T-helper 17 cell (primary cell): Measurements from ENCODE around the gene CREBBP. TPM values are rescaled to one million over a fixed set of nuclear protein-coding genes. Genes with fewer than 3 reads are reported as not detected.

Source experiments
- ATAC-seq: fragments of 150-1000 bp; cut with Tn5 transposase; 2 replicates; pipeline ENCODE4 v1.10.0; 2021; ENCODE audit warnings: mild to moderate bottlenecking, moderate library complexity
- DNase-seq, 3 donors: peaks; one replicate each; pipeline versions ENCODE4 v3.0.0 to v3.0.0-alpha.2; 2020 to 2021
- H3K9me3 ChIP-seq: one replicate; pipeline ENCODE4 v1.7.0; 2013; ENCODE audit warnings: low read length, mild to moderate bottlenecking; ENCODE audit not compliant: control insufficient read depth, poor library complexity, severe bottlenecking
- H3K27ac Mint-ChIP-seq: one replicate; pipeline ENCODE4 v1.8.0; 2022; ENCODE audit warnings: mild to moderate bottlenecking, moderate library complexity, mixed read lengths
- H3K27me3 Mint-ChIP-seq: one replicate; pipeline ENCODE4 v1.8.0; 2022; ENCODE audit warnings: mixed read lengths
- H3K36me3 Mint-ChIP-seq: one replicate; pipeline ENCODE4 v1.8.0; 2022; ENCODE audit warnings: low read depth, mixed read lengths
- H3K4me1 Mint-ChIP-seq: one replicate; pipeline ENCODE4 v1.8.0; 2022; ENCODE audit warnings: mild to moderate bottlenecking, mixed read lengths
- H3K4me3 Mint-ChIP-seq: one replicate; pipeline ENCODE4 v1.8.0; 2022; ENCODE audit warnings: mild to moderate bottlenecking, moderate library complexity, mixed read lengths
- total RNA-seq, 4 donors: library from RNA in 2 of 4; stranded (reverse) in 2 of 4; gene quantifications; one replicate each; pipeline ENCODE4 v1.2.3 and lab custom pipeline; 2022 to 2026

The CREBBP gene
- total RNA-seq, 2 donors from 2014 or later, result 158 to 173 TPM

DNA sequence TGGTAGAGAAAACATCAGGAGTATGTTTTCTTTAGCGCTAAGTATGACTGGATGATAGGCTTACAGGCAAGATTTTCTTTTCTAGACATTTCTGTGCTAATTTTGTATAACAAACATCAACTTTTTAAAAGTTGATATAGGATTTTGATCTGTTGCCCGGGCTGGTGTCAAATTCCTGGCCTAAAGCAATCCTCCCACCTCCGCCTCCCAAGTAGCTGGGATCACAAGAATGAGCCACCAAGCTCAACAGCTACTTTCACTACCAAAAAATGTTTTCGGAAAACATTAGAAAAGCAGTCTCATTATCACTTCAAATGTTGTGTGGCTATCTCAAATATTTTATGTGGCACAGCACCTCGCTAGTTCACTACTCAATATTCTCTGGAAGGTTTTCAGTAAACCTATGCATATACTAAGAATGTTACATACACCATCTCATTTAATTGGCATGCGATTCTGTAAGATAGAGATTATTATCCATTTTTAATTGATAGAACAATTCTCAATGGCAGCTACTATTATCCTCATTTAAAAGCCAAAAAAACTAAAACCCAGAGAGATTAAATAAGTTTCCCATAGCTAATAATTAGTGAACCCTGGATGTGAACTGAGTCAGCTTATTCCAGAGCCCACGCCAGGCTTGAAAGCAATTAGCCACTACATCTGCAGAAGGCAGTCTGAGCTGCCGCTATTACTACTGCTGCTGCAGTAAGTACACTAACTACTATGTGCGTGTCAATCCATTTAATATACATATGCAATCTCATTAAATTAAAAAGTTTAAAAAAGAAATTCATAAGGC lies 41.7 kb downstream of the CREBBP start:
- DNase-seq (no peak), ATAC-seq (no peak)
- no peaks in the 10 kb centered on the region for H3K27me3 Mint-ChIP-seq
- H3K4me3 Mint-ChIP-seq, result no peak overlapping the region
- no peaks in the 10 kb centered on the region for H3K9me3 ChIP-seq
- H3K4me1 Mint-ChIP-seq, result peaks cover 26% of the 10 kb centered on the region
- peak overlapping the region; percentile 1 for H3K27ac Mint-ChIP-seq
- no peaks in the 10 kb centered on the region for H3K36me3 Mint-ChIP-seq

DNA sequence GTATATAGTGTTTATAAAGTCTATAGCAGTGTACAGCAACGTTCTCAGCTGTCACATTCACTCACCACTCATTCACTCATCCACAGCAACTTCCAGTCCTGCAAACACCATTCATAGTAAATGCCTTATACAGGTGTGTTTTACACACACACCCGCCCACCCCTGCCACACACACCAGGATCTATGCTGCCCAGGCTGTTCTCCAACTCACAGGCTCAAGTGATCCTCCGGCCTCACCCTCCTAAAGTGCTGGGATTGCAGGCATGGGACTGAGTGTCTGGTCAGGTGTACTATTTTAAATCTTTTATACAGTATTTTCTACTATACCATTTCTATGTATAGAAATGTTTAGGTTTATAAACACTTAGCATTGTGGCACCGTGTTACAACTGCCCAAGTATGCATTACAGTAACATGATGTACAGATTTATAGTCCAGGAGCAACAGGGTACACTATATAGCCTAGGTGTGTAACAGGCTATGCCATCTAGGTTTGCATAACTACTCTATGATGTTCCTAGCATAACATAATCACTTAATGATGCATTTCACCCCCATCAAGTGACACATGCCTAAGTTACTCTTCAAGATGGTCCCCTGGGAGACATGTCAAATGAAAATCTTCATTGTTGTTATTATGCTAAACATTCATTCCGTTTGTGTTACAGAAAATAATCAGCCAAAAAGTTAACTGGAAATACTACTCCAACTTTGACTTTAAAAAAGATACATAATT lies 42.5 kb downstream of the CREBBP start:
- peaks cover 3% of the 10 kb centered on the region for H3K36me3 Mint-ChIP-seq
- ATAC-seq (no peak), DNase-seq (no peak)
- H3K9me3 ChIP-seq, result no peaks in the 10 kb centered on the region
- H3K27ac Mint-ChIP-seq, result no peak overlapping the region
- peaks cover 28% of the 10 kb centered on the region for H3K4me1 Mint-ChIP-seq
- H3K27me3 Mint-ChIP-seq, result no peaks in the 10 kb centered on the region
- H3K4me3 Mint-ChIP-seq, result no peak overlapping the region

DNA sequence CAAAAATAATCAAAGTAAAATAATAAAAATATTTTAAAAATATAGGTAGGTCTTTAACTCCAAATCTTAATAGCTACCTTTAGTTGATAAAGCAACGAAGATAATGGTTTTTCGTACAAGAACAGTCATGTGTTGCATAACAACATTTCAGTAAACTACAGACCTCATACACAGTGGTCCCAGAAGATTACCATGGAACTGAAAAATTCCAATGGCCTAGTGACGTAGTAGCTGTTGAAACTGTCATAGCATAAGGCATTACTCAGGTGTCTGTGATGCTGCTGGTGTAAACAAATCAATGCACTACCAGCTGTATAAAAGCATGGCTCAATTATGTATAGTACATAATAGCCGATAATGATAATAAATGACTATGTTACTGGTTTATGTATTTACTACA lies 43.9 kb downstream of the CREBBP start:
- peaks cover 3% of the 10 kb centered on the region for H3K9me3 ChIP-seq
- Mint-ChIP-seq H3K4me1 (peaks cover 25% of the 10 kb centered on the region), H3K27me3 (no peaks in the 10 kb centered on the region), H3K36me3 (peaks cover 3% of the 10 kb centered on the region), H3K4me3 (no peak overlapping the region), H3K27ac (no peak overlapping the region)
- DNase-seq, result no peak
- ATAC-seq, result no peak

DNA sequence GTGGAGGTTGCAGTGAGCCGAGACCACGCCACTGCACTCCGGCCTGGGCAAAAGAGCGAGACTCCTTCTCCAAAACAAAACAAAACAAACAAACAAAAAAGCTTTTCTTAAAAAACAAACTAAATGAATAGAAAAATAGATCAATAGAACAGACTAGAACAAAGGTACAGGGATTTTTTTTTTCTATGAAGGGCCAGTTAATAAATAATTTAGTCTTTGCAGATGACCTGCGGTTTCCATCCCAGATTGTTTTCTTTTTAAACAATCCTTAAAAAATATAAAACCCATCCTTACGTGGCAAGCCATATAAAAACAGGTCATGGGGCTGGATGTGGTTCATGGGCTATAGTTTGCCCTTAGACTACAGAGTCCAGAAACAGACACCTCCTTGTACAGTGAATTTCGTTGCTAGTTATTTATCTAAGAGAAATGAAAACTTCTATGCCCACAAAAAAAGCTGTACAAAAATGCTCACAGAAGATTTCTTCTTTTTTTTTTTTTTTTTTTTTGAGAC lies 45.4 kb downstream of the CREBBP start:
- H3K9me3 ChIP-seq, result peaks cover 3% of the 10 kb centered on the region
- H3K27ac Mint-ChIP-seq, result no peak overlapping the region
- H3K27me3 Mint-ChIP-seq, result no peaks in the 10 kb centered on the region
- DNase-seq (no peak), ATAC-seq (no peak)
- peaks cover 3% of the 10 kb centered on the region for H3K36me3 Mint-ChIP-seq
- H3K4me3 Mint-ChIP-seq, result no peak overlapping the region
- peaks cover 20% of the 10 kb centered on the region for H3K4me1 Mint-ChIP-seq

DNA sequence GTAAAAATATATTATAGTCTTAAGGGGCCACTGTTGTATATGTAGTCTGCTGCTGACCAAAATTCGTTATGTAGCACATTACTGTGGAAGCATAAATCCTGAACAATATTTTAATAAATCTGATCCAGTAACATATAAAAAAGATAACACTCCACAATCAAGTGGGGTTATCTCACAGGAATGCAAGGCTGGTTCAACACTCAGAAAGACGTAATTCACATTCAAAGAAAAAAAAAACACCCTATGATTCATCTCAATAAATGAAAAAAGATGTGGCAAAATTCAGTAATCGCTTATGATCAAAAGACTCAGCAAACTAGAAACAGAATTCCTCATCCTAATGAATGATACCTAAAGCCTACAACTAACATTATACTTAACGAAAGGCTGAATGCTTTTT lies 47.8 kb downstream of the CREBBP start:
- Mint-ChIP-seq H3K27me3 (no peaks in the 10 kb centered on the region), H3K4me1 (peaks cover 26% of the 10 kb centered on the region), H3K36me3 (peaks cover 6% of the 10 kb centered on the region), H3K4me3 (no peak overlapping the region), H3K27ac (no peak overlapping the region)
- no peak for ATAC-seq
- DNase-seq, result no peak
- peaks cover 3% of the 10 kb centered on the region for H3K9me3 ChIP-seq

DNA sequence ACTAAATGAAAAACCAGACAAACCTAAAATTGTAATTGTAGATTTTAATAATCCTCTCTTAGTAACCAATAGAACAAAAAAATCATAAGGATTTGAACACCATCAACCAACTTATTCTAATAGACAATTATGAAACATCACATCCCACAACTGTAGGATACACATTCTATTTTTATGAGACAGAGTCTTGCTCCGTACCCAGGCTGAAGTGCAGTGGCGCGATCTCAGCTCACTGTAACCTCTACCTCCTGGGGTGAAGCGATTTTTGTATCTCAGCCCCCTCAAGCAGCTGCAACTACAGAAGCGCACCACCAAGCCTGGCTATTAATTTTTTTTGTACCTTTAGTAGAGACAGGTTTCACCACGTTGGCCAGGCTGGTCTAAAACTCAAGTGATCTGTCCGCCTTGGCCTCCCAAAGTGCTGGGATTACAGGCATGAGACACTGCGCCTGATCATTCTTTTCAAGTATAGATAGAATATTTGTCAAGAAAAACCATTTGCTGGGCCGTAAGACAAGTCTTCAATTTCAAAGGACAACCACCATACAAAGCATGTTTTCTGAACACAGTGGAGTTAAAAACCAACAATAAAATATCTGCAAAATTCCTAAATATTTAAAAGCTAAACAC lies 49.8 kb downstream of the CREBBP start:
- no peak for ATAC-seq
- H3K4me3 Mint-ChIP-seq, result no peak overlapping the region
- peaks cover 6% of the 10 kb centered on the region for H3K36me3 Mint-ChIP-seq
- no peak for DNase-seq
- peaks cover 37% of the 10 kb centered on the region for H3K4me1 Mint-ChIP-seq
- H3K27me3 Mint-ChIP-seq, result no peaks in the 10 kb centered on the region
- H3K27ac Mint-ChIP-seq, result no peak overlapping the region
- peaks cover 3% of the 10 kb centered on the region for H3K9me3 ChIP-seq

DNA sequence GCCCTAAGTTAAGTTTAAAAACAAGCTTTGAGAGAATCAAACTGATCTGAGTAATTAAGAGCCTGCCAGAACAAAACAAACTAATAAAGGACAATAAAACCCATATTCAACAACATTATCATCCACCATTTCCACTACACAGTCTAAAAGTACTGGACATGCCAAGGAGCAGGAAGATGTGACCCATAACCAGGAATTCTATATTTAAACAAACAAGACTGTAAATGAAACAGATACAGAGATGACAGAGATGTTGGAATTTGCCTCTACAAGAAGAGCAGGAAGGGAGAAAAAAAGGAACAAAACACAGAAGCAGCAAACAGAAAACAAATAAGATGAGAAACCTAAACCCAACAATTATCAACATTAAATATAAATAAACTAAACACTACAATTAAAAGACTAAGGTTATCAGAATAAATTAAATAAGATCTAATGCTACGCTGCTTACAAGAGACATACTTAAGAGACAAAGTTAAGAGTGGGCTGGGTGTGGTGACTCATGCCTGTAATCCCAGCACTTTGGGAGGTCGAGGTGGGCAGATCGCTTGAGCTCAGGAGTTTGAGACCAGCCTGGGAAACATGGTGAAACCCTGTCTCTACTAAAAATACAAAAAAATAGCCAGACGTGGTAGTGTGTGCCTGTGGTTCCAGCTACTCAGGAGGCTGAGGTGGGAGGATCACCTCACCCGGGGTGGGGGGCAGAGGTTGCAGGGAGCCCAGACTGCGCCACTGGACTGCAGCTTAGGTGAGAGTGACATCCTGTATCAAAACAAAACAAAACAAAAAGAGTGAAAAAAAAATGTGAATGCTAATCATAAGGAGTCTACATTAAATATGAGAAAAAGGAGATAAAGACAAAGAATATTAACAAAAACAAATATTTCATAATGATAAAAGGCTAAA lies 50.6 kb downstream of the CREBBP start:
- ATAC-seq (no peak), DNase-seq (no peak)
- Mint-ChIP-seq H3K36me3 (peaks cover 6% of the 10 kb centered on the region), H3K4me1 (peaks cover 44% of the 10 kb centered on the region), H3K4me3 (no peak overlapping the region), H3K27me3 (no peaks in the 10 kb centered on the region), H3K27ac (peak overlapping the region; percentile 43)
- peaks cover 3% of the 10 kb centered on the region for H3K9me3 ChIP-seq

DNA sequence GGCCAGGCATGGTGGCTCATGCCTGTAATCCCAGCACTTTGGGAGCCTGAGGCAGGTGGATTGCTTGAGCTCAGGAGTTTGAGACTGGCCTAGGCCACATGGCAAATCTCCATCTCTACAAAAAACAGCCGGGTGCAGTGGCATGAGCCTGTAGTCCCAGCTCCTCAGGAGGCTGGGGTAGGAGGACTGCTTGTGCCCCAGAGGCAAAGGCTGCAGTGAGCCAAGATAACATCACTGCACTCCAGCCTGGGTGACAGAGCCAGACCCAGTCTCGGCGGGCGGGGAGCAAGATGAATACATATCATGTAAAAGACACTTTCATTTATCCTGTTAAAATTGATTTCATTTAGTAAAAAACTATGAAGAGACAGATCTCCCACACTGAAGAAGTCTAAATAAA lies 54.6 kb downstream of the CREBBP start:
- Mint-ChIP-seq H3K36me3 (peaks cover 5% of the 10 kb centered on the region), H3K4me3 (no peak overlapping the region), H3K4me1 (peaks cover 70% of the 10 kb centered on the region), H3K27ac (peak overlapping the region; percentile 66), H3K27me3 (no peaks in the 10 kb centered on the region)
- H3K9me3 ChIP-seq, result no peaks in the 10 kb centered on the region
- DNase-seq (no peak), ATAC-seq (no peak)

DNA sequence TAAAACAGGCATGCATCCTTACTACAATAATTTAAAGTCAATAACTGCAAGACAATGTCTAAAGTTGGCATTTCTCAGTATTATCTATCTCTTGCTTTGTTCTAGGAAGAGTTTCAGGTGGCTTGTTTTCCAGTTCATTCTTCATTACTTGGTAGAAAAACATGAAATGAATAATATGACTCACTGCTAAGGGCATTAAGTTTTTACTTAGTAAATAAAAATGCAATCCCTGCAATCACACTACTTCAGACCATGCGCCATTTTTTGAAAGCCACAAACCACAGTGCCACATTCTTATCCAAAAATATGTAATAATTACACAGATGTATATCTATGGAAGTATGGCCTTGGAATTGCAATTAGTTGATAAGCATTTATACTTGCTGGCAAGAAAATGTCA lies 55.4 kb downstream of the CREBBP start:
- Mint-ChIP-seq H3K36me3 (peaks cover 5% of the 10 kb centered on the region), H3K4me3 (peak overlapping the region; percentile 70), H3K4me1 (peaks cover 75% of the 10 kb centered on the region), H3K27me3 (no peaks in the 10 kb centered on the region), H3K27ac (no peak overlapping the region)
- DNase-seq, result no peak
- ATAC-seq, result no peak
- H3K9me3 ChIP-seq, result no peaks in the 10 kb centered on the region

DNA sequence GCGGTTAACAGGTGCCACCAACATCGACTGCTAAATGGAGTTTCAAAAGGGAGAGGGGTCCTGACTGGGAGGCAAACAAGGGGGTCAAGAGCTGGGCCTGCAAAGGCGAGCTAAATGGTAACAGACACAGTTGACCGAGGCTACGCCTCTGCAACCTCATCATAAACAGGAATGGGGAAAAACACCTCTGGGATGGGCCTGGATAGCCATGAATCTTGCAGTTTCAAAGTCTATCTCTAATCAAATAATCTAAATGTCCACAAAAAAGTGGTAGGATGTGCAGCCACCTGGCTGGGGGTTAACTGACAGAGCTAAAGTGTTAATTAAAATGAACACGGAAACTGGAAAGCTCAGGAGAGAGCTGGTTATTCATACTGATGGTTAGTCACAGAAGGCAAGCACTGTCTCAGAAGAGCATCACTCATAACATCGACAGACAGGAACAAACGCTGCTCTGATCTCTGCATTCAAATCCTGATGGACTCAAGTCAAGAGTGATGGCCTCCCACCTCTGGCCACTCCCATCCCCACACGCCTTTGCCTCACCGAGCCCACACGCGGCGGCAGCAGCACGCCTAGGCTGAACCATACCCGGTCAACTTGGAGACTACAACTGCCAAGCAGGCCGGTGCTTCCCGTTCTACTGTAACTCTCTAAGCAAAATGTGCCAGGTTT lies 56.3 kb downstream of the CREBBP start:
- Mint-ChIP-seq H3K36me3 (peaks cover 2% of the 10 kb centered on the region), H3K27me3 (no peaks in the 10 kb centered on the region), H3K4me3 (peak overlapping the region; percentile 70), H3K4me1 (peaks cover 75% of the 10 kb centered on the region), H3K27ac (peak overlapping the region; percentile 82)
- H3K9me3 ChIP-seq, result no peaks in the 10 kb centered on the region
- DNase-seq (no peak), ATAC-seq (no peak)

DNA sequence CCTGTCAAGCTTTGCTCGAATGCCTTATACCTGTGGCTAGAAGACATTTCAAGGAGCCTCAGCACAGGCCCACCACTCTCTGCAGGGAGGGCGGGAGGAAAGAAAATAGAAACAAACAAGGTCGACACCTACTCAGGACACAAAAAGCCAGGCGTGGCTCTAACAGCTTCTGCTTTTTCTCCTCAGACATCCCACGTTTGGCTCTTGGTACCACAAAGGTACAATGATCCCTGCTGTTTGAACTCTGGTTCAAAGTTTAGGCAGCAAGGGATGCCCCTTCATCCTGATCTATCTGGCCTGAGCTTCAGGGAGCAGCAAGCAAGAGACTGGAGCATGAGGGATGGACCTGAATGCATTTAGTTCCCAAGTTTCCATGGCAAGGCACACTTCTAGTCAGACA lies 57.1 kb downstream of the CREBBP start:
- Mint-ChIP-seq H3K27ac (peak overlapping the region; percentile 82), H3K4me3 (peak overlapping the region; percentile 68), H3K4me1 (peaks cover 80% of the 10 kb centered on the region), H3K27me3 (no peaks in the 10 kb centered on the region), H3K36me3 (peaks cover 2% of the 10 kb centered on the region)
- DNase-seq (no peak), ATAC-seq (no peak)
- H3K9me3 ChIP-seq, result no peaks in the 10 kb centered on the region

DNA sequence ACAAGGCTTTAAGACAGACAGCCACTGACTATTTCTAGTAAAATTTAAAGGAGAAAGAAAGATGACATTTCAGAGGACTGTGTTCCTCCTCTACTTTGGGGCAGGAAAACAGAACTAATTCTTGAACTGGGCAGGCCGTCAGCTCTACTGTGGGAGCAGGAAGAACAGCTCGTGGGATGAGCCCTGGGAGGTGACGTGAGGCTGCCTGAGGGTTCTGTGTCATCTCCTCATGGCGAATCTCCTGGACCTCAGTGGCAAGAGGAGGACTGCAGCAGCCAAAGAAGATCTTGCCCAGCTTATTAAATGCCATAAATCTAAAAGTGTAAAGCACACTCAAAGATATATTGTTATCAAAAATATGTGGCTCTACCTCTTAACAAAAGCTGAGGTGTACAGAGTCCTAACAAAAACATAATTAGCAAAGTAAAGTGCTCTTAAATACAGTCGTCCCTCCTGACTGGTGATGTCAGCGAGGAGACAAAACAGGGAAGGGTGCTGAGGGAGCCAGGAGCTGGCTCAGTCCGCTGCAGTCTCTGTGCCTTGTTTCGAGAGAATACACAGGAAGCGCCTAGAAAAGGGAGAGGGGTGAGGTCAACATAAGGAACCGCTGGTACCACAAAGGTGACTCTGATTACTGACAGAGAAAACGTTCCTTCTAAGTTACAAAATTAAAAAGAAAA lies 58.0 kb downstream of the CREBBP start:
- ATAC-seq, result peak; percentile 34
- peak overlapping the region; percentile 82 for H3K27ac Mint-ChIP-seq
- no peaks in the 10 kb centered on the region for H3K9me3 ChIP-seq
- peaks cover 2% of the 10 kb centered on the region for H3K36me3 Mint-ChIP-seq
- H3K4me1 Mint-ChIP-seq, result peaks cover 81% of the 10 kb centered on the region
- DNase-seq, result no peak
- peak overlapping the region; percentile 68 for H3K4me3 Mint-ChIP-seq
- H3K27me3 Mint-ChIP-seq, result no peaks in the 10 kb centered on the region
